ENCODE results near the gene OR2M3.

The OR2M3 gene, protein sequence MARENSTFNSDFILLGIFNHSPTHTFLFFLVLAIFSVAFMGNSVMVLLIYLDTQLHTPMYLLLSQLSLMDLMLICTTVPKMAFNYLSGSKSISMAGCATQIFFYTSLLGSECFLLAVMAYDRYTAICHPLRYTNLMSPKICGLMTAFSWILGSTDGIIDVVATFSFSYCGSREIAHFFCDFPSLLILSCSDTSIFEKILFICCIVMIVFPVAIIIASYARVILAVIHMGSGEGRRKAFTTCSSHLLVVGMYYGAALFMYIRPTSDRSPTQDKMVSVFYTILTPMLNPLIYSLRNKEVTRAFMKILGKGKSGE

DNA sequence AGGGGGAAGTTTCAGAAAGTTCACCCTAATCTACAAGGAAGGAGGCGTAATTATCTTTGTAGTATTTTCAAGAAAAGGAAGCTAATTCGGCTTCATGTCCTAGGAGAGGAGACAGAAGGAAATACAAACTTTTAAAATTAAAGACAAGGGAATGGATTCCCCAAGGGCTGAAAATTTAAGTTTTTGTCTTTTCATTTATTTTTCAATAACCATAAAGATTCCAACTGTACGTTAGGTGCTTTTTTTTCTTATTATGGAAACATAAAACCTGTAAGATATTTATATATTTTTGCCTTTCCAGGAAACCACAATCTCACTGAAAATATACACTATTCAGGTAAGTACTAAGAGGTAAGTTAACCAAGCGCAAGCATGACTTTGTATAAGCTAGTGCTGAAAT is at the start of gene OR2M3:
TSS of gene OR2M3 (plus strand) at position 301 of the 400 bp plus-strand sequence. CDS start 5,803 bp downstream, outside the sequence.
- DNase-seq (ENCODE audit: low read depth), result no peak
- no peak within 1 kb of the TSS for H3K4me3 ChIP-seq (ENCODE audit: low read depth, low read length)
- TF ChIP-seq, protein P1, sequence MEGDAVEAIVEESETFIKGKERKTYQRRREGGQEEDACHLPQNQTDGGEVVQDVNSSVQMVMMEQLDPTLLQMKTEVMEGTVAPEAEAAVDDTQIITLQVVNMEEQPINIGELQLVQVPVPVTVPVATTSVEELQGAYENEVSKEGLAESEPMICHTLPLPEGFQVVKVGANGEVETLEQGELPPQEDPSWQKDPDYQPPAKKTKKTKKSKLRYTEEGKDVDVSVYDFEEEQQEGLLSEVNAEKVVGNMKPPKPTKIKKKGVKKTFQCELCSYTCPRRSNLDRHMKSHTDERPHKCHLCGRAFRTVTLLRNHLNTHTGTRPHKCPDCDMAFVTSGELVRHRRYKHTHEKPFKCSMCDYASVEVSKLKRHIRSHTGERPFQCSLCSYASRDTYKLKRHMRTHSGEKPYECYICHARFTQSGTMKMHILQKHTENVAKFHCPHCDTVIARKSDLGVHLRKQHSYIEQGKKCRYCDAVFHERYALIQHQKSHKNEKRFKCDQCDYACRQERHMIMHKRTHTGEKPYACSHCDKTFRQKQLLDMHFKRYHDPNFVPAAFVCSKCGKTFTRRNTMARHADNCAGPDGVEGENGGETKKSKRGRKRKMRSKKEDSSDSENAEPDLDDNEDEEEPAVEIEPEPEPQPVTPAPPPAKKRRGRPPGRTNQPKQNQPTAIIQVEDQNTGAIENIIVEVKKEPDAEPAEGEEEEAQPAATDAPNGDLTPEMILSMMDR (IDR thresholded peaks at IDR 0.05; ENCODE audit: low read depth, low read length, missing control alignments), result no peak

DNA sequence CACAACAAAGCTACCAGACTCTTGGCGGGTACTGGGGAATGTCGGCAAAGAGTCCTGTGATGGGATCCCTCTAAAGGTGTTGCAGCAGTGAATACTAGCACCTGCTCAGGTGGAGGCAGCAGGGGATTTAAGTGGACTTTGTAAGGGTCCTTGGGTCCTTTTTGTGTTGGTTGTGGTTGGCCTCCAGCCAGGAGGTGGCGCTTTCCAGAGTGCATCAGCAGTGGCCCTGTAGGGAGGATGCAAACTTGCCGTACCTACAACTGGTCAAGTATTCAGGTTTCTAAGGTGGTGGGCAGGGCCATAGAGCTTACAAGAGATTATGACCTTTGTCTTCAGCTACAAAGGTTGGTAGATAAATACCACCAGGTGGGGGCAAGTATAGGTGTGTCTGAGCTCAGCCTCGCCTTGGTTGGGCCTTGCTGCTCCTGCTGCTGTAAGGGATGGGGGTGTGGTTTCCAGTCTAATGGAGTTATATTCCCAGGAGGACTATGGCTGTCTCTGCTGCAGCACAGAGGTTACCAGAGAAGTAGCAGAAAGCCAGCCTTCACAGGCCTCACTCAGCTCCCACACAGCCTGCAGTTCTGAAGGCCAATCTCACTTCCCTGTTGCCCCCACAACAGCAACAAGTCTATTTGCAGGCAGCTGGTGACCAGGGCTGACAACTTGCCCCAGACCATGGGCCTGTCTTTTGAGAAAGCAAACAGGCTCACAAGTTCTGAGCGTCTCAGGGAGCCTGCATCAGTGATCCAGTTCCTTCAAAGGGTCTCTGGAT is 44.8 kb upstream of the OR2M3 start:
- TF ChIP-seq, protein P1 (IDR thresholded peaks at IDR 0.05; ENCODE audit: low read depth, low read length, missing control alignments), result no peak
- no peak for DNase-seq (ENCODE audit: low read depth)
- H3K4me3 ChIP-seq (ENCODE audit: low read depth, low read length), result no peak overlapping the region

DNA sequence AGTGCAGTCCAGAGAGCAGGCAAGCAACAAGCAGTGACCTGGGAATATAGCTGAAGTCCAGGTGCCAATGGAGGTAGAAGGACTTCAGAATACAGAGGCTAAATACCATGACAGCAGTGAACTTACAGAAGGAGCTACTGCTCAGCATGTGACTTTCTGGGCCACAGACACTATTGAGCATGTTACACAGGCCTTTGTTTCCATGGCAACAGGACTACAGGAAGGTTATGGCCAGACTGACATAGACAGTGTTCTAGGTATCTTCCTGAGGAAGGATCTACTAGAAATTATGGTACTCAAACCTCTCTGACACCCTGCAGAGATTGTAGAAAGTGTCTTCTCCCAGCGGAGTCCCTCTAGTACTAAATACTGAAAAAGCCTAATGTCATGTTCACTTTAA is 41.1 kb upstream of the OR2M3 start:
- H3K4me3 ChIP-seq (ENCODE audit: low read depth, low read length), result no peak overlapping the region
- DNase-seq (ENCODE audit: low read depth), result no peak

DNA sequence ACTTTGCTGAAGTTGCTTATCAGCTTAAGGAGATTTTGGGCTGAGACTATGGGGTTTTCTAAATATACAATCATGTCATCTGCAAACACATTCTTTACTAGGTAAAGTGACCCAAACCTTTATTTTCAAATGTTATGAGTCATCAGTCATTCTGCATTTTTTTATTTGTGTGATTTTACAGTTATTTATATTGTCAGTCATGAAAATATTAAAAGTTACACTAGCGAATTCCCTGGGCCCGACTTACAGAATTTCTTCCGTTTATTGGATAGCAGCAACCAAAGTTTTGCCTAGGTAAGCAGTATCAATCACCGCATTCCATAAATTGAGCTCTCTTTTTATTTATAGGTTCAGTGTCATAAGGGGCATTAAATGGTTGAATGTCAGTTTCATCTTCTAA is 38.3 kb upstream of the OR2M3 start:
- TF ChIP-seq, protein P1 (IDR thresholded peaks at IDR 0.05; ENCODE audit: low read depth, low read length, missing control alignments), result no peak
- DNase-seq (ENCODE audit: low read depth), result no peak
- H3K4me3 ChIP-seq (ENCODE audit: low read depth, low read length), result no peak overlapping the region

More for the DNA sequence above, 41.1 kb upstream of the OR2M3 start:
- TF ChIP-seq, protein P1 (IDR thresholded peaks at IDR 0.05; ENCODE audit: low read depth, low read length, missing control alignments), result no peak

DNA sequence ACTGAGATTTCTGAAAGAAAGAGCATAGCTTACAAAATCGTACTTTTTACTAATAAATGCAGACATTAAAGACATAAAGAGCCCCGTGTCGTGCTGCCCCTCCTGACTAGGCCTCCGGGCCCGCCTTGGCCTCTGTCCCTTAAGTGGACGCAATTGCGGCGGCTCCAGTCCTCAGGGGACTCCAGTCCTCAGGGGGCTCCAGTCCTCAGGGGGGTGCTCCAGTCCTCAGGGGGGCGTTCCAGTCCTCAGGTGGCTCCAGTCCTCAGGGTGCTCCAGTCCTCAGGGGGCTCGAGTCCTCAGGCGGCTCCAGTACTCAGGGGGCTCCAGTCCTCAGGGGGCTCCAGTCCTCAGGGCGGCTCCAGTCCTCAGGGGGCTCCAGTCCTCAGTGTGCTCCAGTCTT is 33.0 kb upstream of the OR2M3 start:
- no peak overlapping the region for H3K4me3 ChIP-seq (ENCODE audit: low read depth, low read length)
- TF ChIP-seq, protein P1 (IDR thresholded peaks at IDR 0.05; ENCODE audit: low read depth, low read length, missing control alignments), result no peak
- no peak for DNase-seq (ENCODE audit: low read depth)

DNA sequence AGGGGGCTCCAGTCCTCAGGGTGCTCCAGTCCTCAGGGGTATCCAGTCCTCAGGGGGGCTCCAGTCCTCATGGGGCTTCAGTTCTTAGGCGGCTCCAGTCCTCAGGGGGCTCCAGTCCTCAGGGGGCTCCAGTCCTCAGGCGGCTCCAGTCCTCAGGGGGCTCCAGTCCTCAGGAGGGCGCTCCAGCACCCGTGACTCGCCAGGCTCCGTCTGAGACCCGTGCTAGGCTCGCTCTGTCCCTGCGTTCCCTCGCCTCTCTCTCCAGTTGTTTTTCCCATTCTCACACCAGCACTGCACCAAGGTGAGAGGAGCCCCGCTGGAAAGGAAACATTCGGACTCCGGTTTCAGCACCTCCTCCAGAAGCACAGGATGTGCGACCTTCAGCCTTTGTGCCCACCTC is 31.9 kb upstream of the OR2M3 start:
- TF ChIP-seq, protein P1 (IDR thresholded peaks at IDR 0.05; ENCODE audit: low read depth, low read length, missing control alignments), result no peak
- no peak for DNase-seq (ENCODE audit: low read depth)
- H3K4me3 ChIP-seq (ENCODE audit: low read depth, low read length), result no peak overlapping the region
